SK-N-MC (cell line): ENCODE measurements around the gene ZFY.

Experiments used
- EZH2 ChIP-seq: fragments of 200-600 bp; sonication (generic); IDR thresholded peaks from one replicate; pipeline ENCODE4 v1.6.1; 2017; ENCODE audit warnings: antibody characterized with exemption
- FOXP2 ChIP-seq: optimal IDR thresholded peaks from 2 replicates; pipeline ENCODE3; 2011; ENCODE audit warnings: mild to moderate bottlenecking, moderate library complexity; ENCODE audit not compliant: insufficient read depth; ENCODE audit errors: extremely low read length, control extremely low read depth
- POLR2AphosphoS5 ChIP-seq: IDR thresholded peaks from 2 replicates; pipeline ENCODE4 v1.6.1; 2012; ENCODE audit warnings: mild to moderate bottlenecking, low read depth, low read length, borderline replicate concordance

DNA sequence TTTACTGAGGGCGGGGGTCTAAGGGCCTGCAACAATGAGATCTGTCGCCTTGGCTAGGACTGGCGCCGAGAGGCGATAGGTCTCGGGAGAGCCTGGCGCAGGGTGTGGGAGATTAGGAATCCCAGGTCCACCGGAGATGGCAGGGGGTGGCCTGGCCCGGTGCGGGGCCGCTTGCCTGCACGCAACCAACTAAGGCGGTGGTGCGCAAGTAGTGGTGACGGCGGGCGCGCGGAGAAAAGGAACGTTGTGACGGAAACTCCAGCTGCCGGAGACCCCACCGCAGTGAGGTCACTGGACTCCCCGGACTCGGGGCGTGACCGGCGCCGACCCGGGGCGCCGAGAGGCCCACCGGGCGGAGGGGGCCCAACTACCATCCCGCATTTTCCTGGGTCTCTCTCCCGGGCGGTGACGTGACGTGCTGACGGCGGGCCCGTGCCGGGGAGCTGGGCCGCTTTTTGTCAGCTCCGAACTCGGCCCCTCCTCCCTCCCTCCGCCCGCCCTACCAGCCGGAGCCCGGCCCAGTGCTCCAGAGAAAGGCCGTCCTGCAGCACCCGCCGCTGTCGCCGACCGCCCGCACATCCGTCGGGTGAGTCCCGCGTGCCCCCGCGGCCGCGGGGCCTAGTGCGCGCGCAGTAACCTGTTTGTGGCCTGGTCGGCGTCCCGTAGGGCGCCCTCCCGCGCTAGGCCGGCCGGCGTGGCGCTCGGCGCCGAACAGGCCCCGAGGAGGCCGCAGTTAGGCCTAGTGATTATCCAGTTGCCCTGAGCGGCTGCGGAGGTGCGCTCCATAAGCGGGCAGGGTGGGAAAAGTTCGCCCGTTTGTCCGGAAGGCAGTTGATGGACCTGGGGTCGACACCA lies at the start of gene ZFY:
- TF ChIP-seq EZH2 (no peak), POLR2AphosphoS5 (no peak), FOXP2 (no peak)
